GM19099 (cell line): Measurements from ENCODE around the gene EIF2S2.

Experiments used
- POLR2A ChIP-seq: IDR thresholded peaks from 3 replicates; pipeline ENCODE4 v1.6.1; 2011; ENCODE audit warnings: low read depth; ENCODE audit not compliant: insufficient read length; ENCODE audit errors: extremely low read depth

Gene EIF2S2

GRCh38 chr20:34095825-34096224, 16.2 kb downstream of the EIF2S2 start:
- no peak for TF ChIP-seq POLR2A

GRCh38 chr20:34093895-34094294, 18.1 kb downstream of the EIF2S2 start:
- no peak for TF ChIP-seq POLR2A

GRCh38 chr20:34091637-34092200, 20.3 kb downstream of the EIF2S2 start:
- TF ChIP-seq POLR2A: no peak

GRCh38 chr20:34090645-34091044, 21.4 kb downstream of the EIF2S2 start:
- no peak for TF ChIP-seq POLR2A

- no peak for TF ChIP-seq POLR2A
These were observed 22.2 kb downstream of the EIF2S2 start for GRCh38 chr20:34089655-34090345.

GRCh38 chr20:34089175-34089479, 22.9 kb downstream of the EIF2S2 start:
- TF ChIP-seq POLR2A: no peak

- no peak for TF ChIP-seq POLR2A
These were observed 23.5 kb downstream of the EIF2S2 start for GRCh38 chr20:34088305-34089174.

- TF ChIP-seq POLR2A: no peak
These were observed 26.5 kb downstream of the EIF2S2 start for GRCh38 chr20:34085544-34086040.

- no peak for TF ChIP-seq POLR2A
These were observed 27.7 kb downstream of the EIF2S2 start for GRCh38 chr20:34084227-34084923.

GRCh38 chr20:34083781-34084180, 28.3 kb downstream of the EIF2S2 start:
- no peak for TF ChIP-seq POLR2A

- TF ChIP-seq POLR2A: no peak
These were observed 28.9 kb downstream of the EIF2S2 start for GRCh38 chr20:34083137-34083536.

- TF ChIP-seq POLR2A: no peak
These were observed 29.7 kb downstream of the EIF2S2 start for GRCh38 chr20:34082232-34082887.

GRCh38 chr20:34079818-34080217, 32.2 kb downstream of the EIF2S2 start:
- no peak for TF ChIP-seq POLR2A

GRCh38 chr20:34078540-34078939, 33.5 kb downstream of the EIF2S2 start:
- no peak for TF ChIP-seq POLR2A

- no peak for TF ChIP-seq POLR2A
These were observed 35.1 kb downstream of the EIF2S2 start for GRCh38 chr20:34076952-34077351.
